CD4-positive, alpha-beta T cell (primary cell): ENCODE measurements around the gene ZNF331. TPM values are rescaled to one million over a fixed set of nuclear protein-coding genes. Genes with fewer than 3 reads are reported as not detected.

ENCODE experiments used
- ATAC-seq: fragments of 200-7000 bp; cut with Tn5 transposase; one replicate; pipeline ENCODE4 v1.10.0; 2022; ENCODE audit warnings: mild to moderate bottlenecking; ENCODE audit not compliant: poor library complexity
- CTCF ChIA-PET: fragments of 350-600 bp; sonication (Branson Sonifier 250); formaldehyde crosslinking; loops from one replicate; lab custom pipeline; 2021; ENCODE audit warnings: antibody characterized with exemption, inconsistent platforms; lab: Charles Lee
- POLR2A ChIA-PET: fragments of 350-600 bp; sonication (Branson Sonifier 250); formaldehyde crosslinking; loops from one replicate; lab custom pipeline; 2021; ENCODE audit warnings: antibody characterized with exemption, inconsistent platforms; lab: Charles Lee
- DNase-seq, 14 experiments: peaks; one replicate each; pipeline ENCODE4 v3.0.0-alpha.2; 2013 to 2020; ENCODE audit warnings: mixed read lengths in 2 of 14
- H3K27ac ChIP-seq, 2 donors: one replicate each; pipeline versions ENCODE4 v1.5.1 to v1.7.0; 2013; ENCODE audit warnings: low read length in 2 of 2, low read depth in 1 of 2, mild to moderate bottlenecking in 1 of 2
- H3K27me3 ChIP-seq, 2 experiments: 1 replicate in 1 of 2; 2 replicates in 1 of 2; pipeline versions ENCODE4 v1.6.1 to v1.7.0; 2013; ENCODE audit warnings: low read length in 2 of 2, control low read depth in 1 of 2, mild to moderate bottlenecking in 1 of 2, moderate library complexity in 1 of 2; ENCODE audit not compliant: insufficient read depth in 2 of 2, control insufficient read depth in 1 of 2
- H3K36me3 ChIP-seq: one replicate; pipeline ENCODE4 v1.6.1; 2013; ENCODE audit warnings: low read length, control low read depth; ENCODE audit not compliant: insufficient read depth
- H3K4me1 ChIP-seq: one replicate; pipeline ENCODE4 v1.6.1; 2013; ENCODE audit warnings: low read length, control low read depth; ENCODE audit not compliant: insufficient read depth
- H3K4me3 ChIP-seq: one replicate; pipeline ENCODE4 v1.5.1; 2013; ENCODE audit warnings: mild to moderate bottlenecking, low read length, moderate library complexity
- H3K9me3 ChIP-seq, 2 experiments: 1 replicate in 1 of 2; 2 replicates in 1 of 2; pipeline versions ENCODE4 v1.6.1 to v1.7.0; 2013; ENCODE audit warnings: low read length in 2 of 2, mild to moderate bottlenecking in 2 of 2, control low read depth in 1 of 2, moderate library complexity in 1 of 2; ENCODE audit not compliant: control insufficient read depth in 1 of 2, insufficient read depth in 1 of 2
- H3K27ac Mint-ChIP-seq: one replicate; pipeline ENCODE4 v1.8.0; 2020; ENCODE audit warnings: mixed read lengths
- H3K27me3 Mint-ChIP-seq: one replicate; pipeline ENCODE4 v1.8.0; 2021; ENCODE audit warnings: mixed read lengths
- H3K36me3 Mint-ChIP-seq: one replicate; pipeline ENCODE4 v1.8.0; 2021; ENCODE audit warnings: low read depth, mixed read lengths
- H3K4me1 Mint-ChIP-seq: one replicate; pipeline ENCODE4 v1.8.0; 2021; ENCODE audit warnings: low read depth, mixed read lengths
- H3K4me3 Mint-ChIP-seq: one replicate; pipeline ENCODE4 v1.8.0; 2020; ENCODE audit warnings: mild to moderate bottlenecking, mixed read lengths
- H3K9me3 Mint-ChIP-seq: one replicate; pipeline ENCODE4 v1.8.0; 2020; ENCODE audit warnings: mixed read lengths
- CTCF ChIP-seq: fragments of 200-600 bp; IDR thresholded peaks from one replicate; pipeline ENCODE4 v1.8.0; 2022; ENCODE audit warnings: antibody characterized with exemption, mild to moderate bottlenecking
- intact Hi-C, 2 experiments: fragments of 100-400 bp; cut with DNase I in 1 of 2; cut with micrococcal nuclease in 1 of 2; formaldehyde crosslinking; loops; one replicate each; pipeline versions ENCODE4 v1.15.1 to v1.9.0; 2023 to 2025; cut with DNase I, micrococcal nuclease
- total RNA-seq, 174 experiments: library from RNA in 2 of 174; stranded (reverse) in 2 of 174; gene quantifications; one replicate each; pipeline ENCODE4 v1.2.3 and lab custom pipeline; 2021 to 2026

The ZNF331 gene
- total RNA-seq, 2 experiments from 2014 or later = 428 to 437 TPM

GRCh38 chr19:53621885-53622740 lies 84.2 kb downstream of the ZNF331 start:
- ATAC-seq = no peak
- no peaks in the 10 kb centered on the region for H3K27me3 Mint-ChIP-seq
- no peak overlapping the region for H3K27ac Mint-ChIP-seq
- Histone ChIP-seq H3K36me3 (no peaks in the 10 kb centered on the region), H3K27me3 (no peaks in the 10 kb centered on the region), H3K4me3 (no peak overlapping the region), H3K27ac (no peak overlapping the region), H3K9me3 (peaks cover 0 to 40% of the 10 kb centered on the region in 2 experiments), H3K4me1 (no peaks in the 10 kb centered on the region)
- CTCF ChIA-PET = no interaction called here
- POLR2A ChIA-PET = no interaction called here
- no peak for DNase-seq
- no peaks in the 10 kb centered on the region for H3K9me3 Mint-ChIP-seq
- no peaks in the 10 kb centered on the region for H3K36me3 Mint-ChIP-seq
- TF ChIP-seq CTCF = no peak
- intact Hi-C loops = no loop called here
- H3K4me3 Mint-ChIP-seq = no peak overlapping the region
- no peaks in the 10 kb centered on the region for H3K4me1 Mint-ChIP-seq

- intact Hi-C loops = no loop called here
- Histone ChIP-seq H3K4me1 (no peaks in the 10 kb centered on the region), H3K4me3 (no peak overlapping the region), H3K27me3 (no peaks in the 10 kb centered on the region), H3K36me3 (no peaks in the 10 kb centered on the region), H3K9me3 (peaks cover 0 to 46% of the 10 kb centered on the region in 2 experiments), H3K27ac (no peak overlapping the region)
- DNase-seq (no peak), ATAC-seq (no peak)
- Mint-ChIP-seq H3K9me3 (no peaks in the 10 kb centered on the region), H3K27me3 (no peaks in the 10 kb centered on the region), H3K36me3 (no peaks in the 10 kb centered on the region), H3K4me3 (no peak overlapping the region), H3K27ac (no peak overlapping the region), H3K4me1 (no peaks in the 10 kb centered on the region)
- ChIA-PET POLR2A (no interaction called here), CTCF (no interaction called here)
- no peak for TF ChIP-seq CTCF
Observed at GRCh38 chr19:53624771-53625545, 87.0 kb downstream of the ZNF331 start.

GRCh38 chr19:53626486-53626885 lies 88.5 kb downstream of the ZNF331 start:
- ChIA-PET POLR2A (no interaction called here), CTCF (no interaction called here)
- no peaks in the 10 kb centered on the region for H3K4me1 Mint-ChIP-seq
- peaks cover 0 to 43% of the 10 kb centered on the region in 2 experiments for H3K9me3 ChIP-seq
- no peak for DNase-seq
- no peak overlapping the region for H3K4me3 Mint-ChIP-seq
- no peaks in the 10 kb centered on the region for H3K9me3 Mint-ChIP-seq
- no peaks in the 10 kb centered on the region for H3K27me3 Mint-ChIP-seq
- no peak for ATAC-seq
- no peak overlapping the region for H3K27ac Mint-ChIP-seq
- H3K4me1 ChIP-seq = no peaks in the 10 kb centered on the region
- no peaks in the 10 kb centered on the region for H3K36me3 Mint-ChIP-seq
- no peak for TF ChIP-seq CTCF
- H3K27ac ChIP-seq = no peak overlapping the region
- H3K4me3 ChIP-seq = no peak overlapping the region
- H3K36me3 ChIP-seq = no peaks in the 10 kb centered on the region
- intact Hi-C loops = no loop called here
- no peaks in the 10 kb centered on the region for H3K27me3 ChIP-seq
